ENCODE measurements around the gene GFPT2. TPM values are rescaled to one million over a fixed set of nuclear protein-coding genes. Genes with fewer than 3 reads are reported as not detected.

GFPT2 gene
- total RNA-seq, 2 experiments from 2014 or later = not detected

GRCh38 chr5:180274695-180275094, 78.4 kb downstream of the GFPT2 start:
- H2AFZ ChIP-seq (ENCODE audit: low read length) = no peak overlapping the region
- no peak for TF ChIP-seq EZH2phosphoT487 (IDR thresholded peaks at IDR 0.05; ENCODE audit: borderline replicate concordance, low read depth, low read length)
- TF ChIP-seq, protein P1, sequence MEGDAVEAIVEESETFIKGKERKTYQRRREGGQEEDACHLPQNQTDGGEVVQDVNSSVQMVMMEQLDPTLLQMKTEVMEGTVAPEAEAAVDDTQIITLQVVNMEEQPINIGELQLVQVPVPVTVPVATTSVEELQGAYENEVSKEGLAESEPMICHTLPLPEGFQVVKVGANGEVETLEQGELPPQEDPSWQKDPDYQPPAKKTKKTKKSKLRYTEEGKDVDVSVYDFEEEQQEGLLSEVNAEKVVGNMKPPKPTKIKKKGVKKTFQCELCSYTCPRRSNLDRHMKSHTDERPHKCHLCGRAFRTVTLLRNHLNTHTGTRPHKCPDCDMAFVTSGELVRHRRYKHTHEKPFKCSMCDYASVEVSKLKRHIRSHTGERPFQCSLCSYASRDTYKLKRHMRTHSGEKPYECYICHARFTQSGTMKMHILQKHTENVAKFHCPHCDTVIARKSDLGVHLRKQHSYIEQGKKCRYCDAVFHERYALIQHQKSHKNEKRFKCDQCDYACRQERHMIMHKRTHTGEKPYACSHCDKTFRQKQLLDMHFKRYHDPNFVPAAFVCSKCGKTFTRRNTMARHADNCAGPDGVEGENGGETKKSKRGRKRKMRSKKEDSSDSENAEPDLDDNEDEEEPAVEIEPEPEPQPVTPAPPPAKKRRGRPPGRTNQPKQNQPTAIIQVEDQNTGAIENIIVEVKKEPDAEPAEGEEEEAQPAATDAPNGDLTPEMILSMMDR (conservative IDR thresholded peaks at IDR 0.05; ENCODE audit: low read length) = no peak
- no peaks in the 10 kb centered on the region for H3K9me2 ChIP-seq (ENCODE audit: insufficient read depth, low read length)
- no peaks in the 10 kb centered on the region for H4K20me1 ChIP-seq (ENCODE audit: insufficient read depth, low read length)
- H3K79me2 ChIP-seq (ENCODE audit: insufficient read depth, low read depth, low read length) = no peaks in the 10 kb centered on the region
- ChIA-PET CTCF (ENCODE audit: unreplicated experiment) (no interaction called here), POLR2A (no interaction called here)
- no peak for DNase-seq (ENCODE audit: low spot score)
- no peak overlapping the region for H3K4me3 ChIP-seq (ENCODE audit: low read depth, low read length, poor library complexity, severe bottlenecking)
- no peak overlapping the region for H3K27ac ChIP-seq (ENCODE audit: low read depth, low read length, poor library complexity, severe bottlenecking)
- intact Hi-C loops (cut with micrococcal nuclease; ENCODE audit: unreplicated experiment) = no loop called here
- no peak overlapping the region for H3K4me2 ChIP-seq (ENCODE audit: low read length)
- no TSS peak for BruUV-seq (replicated peaks)
- H3K9me3 ChIP-seq (ENCODE audit: low read length) = peaks cover 21% of the 10 kb centered on the region; the same call in 1 of the 2 replicates
- H3K4me1 ChIP-seq (ENCODE audit: insufficient read depth, low read length, poor library complexity, severe bottlenecking) = no peaks in the 10 kb centered on the region
- peaks cover 95% of the 10 kb centered on the region for H3K36me3 ChIP-seq (ENCODE audit: insufficient read depth, low read length)

DNA sequence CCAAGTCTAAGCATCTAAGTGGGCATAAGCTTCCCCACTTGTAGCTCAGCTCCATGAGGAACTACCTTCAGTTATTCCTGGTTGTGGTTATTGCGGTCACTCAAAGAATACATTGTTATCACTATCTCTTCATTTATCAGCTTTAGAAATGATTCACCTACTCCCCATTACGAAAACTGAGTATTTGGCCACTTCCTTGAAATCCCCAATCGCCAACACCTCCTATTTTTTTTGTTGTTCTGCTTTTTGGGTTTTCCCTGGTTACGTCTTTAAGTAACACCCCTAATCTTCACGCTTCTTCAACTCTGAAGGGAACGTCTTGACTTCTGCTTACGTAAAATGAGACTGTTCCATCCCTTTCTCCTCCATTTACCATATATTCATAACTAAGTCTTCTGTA, 81.9 kb downstream of the GFPT2 start:
- H4K20me1 ChIP-seq (ENCODE audit: insufficient read depth, low read length) = no peaks in the 10 kb centered on the region
- H3K27ac ChIP-seq (ENCODE audit: low read depth, low read length, poor library complexity, severe bottlenecking) = no peak overlapping the region
- TF ChIP-seq EZH2phosphoT487 (IDR thresholded peaks at IDR 0.05; ENCODE audit: borderline replicate concordance, low read depth, low read length) = no peak
- TF ChIP-seq, protein P1 (conservative IDR thresholded peaks at IDR 0.05; ENCODE audit: low read length) = no peak
- no peaks in the 10 kb centered on the region for H3K4me1 ChIP-seq (ENCODE audit: insufficient read depth, low read length, poor library complexity, severe bottlenecking)
- ChIA-PET POLR2A (no interaction called here), CTCF (ENCODE audit: unreplicated experiment) (no interaction called here)
- H3K9me2 ChIP-seq (ENCODE audit: insufficient read depth, low read length) = no peaks in the 10 kb centered on the region
- peaks cover 24% of the 10 kb centered on the region; the same call in 1 of the 2 replicates for H3K9me3 ChIP-seq (ENCODE audit: low read length)
- intact Hi-C loops (cut with micrococcal nuclease; ENCODE audit: unreplicated experiment) = no loop called here
- no peak overlapping the region for H3K4me3 ChIP-seq (ENCODE audit: low read depth, low read length, poor library complexity, severe bottlenecking)
- no peak overlapping the region for H3K4me2 ChIP-seq (ENCODE audit: low read length)
- DNase-seq (ENCODE audit: low spot score) = no peak
- H3K79me2 ChIP-seq (ENCODE audit: insufficient read depth, low read depth, low read length) = no peaks in the 10 kb centered on the region; the same call in 1 of the 2 replicates
- BruUV-seq (replicated peaks) = no TSS peak
- H2AFZ ChIP-seq (ENCODE audit: low read length) = no peak overlapping the region
- peaks cover 93% of the 10 kb centered on the region for H3K36me3 ChIP-seq (ENCODE audit: insufficient read depth, low read length)

- POLR2A ChIA-PET = no interaction called here
- BruUV-seq (replicated peaks) = no TSS peak
- no peak overlapping the region for H3K27ac ChIP-seq (ENCODE audit: low read depth, low read length, poor library complexity, severe bottlenecking)
- TF ChIP-seq, protein P1 (conservative IDR thresholded peaks at IDR 0.05; ENCODE audit: low read length) = no peak
- no peak for TF ChIP-seq EZH2phosphoT487 (IDR thresholded peaks at IDR 0.05; ENCODE audit: borderline replicate concordance, low read depth, low read length)
- CTCF ChIA-PET (ENCODE audit: unreplicated experiment) = no interaction called here
- H3K4me2 ChIP-seq (ENCODE audit: low read length) = no peak overlapping the region
- H3K4me1 ChIP-seq (ENCODE audit: insufficient read depth, low read length, poor library complexity, severe bottlenecking) = no peaks in the 10 kb centered on the region
- intact Hi-C loops (cut with micrococcal nuclease; ENCODE audit: unreplicated experiment) = no loop called here
- H4K20me1 ChIP-seq (ENCODE audit: insufficient read depth, low read length) = no peaks in the 10 kb centered on the region
- no peak for DNase-seq (ENCODE audit: low spot score)
- no peak overlapping the region for H3K4me3 ChIP-seq (ENCODE audit: low read depth, low read length, poor library complexity, severe bottlenecking)
- peaks cover 82% of the 10 kb centered on the region for H3K9me3 ChIP-seq (ENCODE audit: low read length)
- H2AFZ ChIP-seq (ENCODE audit: low read length) = no peak overlapping the region
- H3K36me3 ChIP-seq (ENCODE audit: insufficient read depth, low read length) = peaks cover 89% of the 10 kb centered on the region
- H3K79me2 ChIP-seq (ENCODE audit: insufficient read depth, low read depth, low read length) = no peaks in the 10 kb centered on the region
- no peaks in the 10 kb centered on the region for H3K9me2 ChIP-seq (ENCODE audit: insufficient read depth, low read length)
These were observed 93.9 kb downstream of the GFPT2 start for GRCh38 chr5:180259260-180259611.
